GM10847 (cell line): ENCODE data around the gene DMRT2.

ENCODE experiments used
- POLR2A ChIP-seq: IDR thresholded peaks from 2 replicates; pipeline ENCODE4 v1.6.1; 2011; ENCODE audit not compliant: insufficient read length; ENCODE audit errors: extremely low read depth

Gene DMRT2

DNA sequence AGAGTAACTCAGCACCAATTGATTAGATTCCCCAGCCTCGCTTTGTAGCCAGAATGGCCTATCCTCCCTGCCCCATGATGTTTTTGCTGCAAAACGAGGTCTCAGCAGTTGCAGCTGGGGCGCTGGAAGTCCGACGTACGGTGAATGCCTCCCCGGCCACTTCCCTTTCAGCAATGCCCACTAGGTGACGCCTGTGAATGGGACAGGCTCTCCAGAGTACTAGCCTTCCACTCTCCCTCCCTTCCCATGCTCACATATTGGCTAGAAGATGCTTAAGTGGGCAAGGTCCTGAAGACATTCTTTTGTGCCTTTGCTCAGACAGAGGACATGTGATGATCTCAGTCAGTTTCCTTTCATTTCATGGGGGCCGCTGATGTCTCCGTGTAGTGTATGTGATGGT, 50.8 kb downstream of the DMRT2 start:
- TF ChIP-seq POLR2A, result no peak

DNA sequence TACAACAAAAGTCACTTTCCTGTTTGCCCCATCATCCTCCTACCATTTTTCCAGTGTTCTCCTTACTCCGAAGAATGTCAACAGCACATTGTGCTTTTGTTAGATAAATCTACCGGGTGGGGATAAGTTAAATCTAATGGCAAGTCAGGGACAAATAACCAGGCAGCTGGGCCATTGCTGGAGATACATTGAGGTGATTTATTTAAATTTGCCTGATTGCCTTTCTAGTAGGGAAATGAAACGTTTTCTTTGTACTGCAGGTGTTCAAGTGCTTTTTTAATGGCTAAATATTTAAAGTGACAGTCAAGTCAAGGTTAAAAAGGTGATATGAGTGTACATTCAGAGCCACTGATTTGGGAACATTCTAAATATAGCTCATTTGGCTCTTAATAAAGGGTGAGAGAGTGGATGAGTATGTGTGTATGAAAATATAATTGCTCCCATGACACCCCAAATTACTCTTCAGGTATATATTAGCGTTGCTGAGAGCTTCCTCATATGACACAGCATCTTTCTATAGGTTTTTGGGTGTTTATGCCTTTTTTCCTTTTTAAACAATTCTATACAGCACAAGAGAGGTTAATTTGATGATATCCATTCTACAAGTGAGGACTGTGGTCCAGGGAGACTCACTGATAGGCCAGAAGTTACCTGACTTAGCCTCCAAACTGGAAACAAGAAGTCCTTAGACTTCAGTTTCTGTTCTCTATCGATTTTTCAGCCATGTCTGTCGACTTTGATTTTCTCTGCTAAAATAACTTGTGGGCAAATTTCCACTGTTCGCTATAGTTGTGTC, 51.9 kb downstream of the DMRT2 start:
- TF ChIP-seq POLR2A, result no peak

GRCh38 chr9:1102642-1102970, 52.4 kb downstream of the DMRT2 start:
- TF ChIP-seq POLR2A, result no peak
